COLO668 (cell line): ENCODE measurements around the gene ARID3B.

Experiments
- DNase-seq: peaks from one replicate; lab custom pipeline; 2025; ENCODE audit not compliant: unreplicated experiment; lab: John Stamatoyannopoulos, UW

ARID3B gene

GRCh38 chr15:74603789-74604705 lies 63.0 kb downstream of the ARID3B start:
- DNase-seq = no peak

- DNase-seq = no peak
Observed at GRCh38 chr15:74604983-74605794, 64.2 kb downstream of the ARID3B start.

GRCh38 chr15:74605795-74606150 lies 64.8 kb downstream of the ARID3B start:
- DNase-seq = no peak

GRCh38 chr15:74608786-74609185 lies 67.8 kb downstream of the ARID3B start:
- peak; percentile 48 for DNase-seq

- DNase-seq = peak; percentile 16
Observed at GRCh38 chr15:74609938-74610301, 68.9 kb downstream of the ARID3B start.

- DNase-seq = peak; percentile 7
Observed at GRCh38 chr15:74610302-74610951, 69.4 kb downstream of the ARID3B start.

- DNase-seq = no peak
Observed at GRCh38 chr15:74611341-74611740, 70.3 kb downstream of the ARID3B start.

GRCh38 chr15:74611834-74612233 lies 70.8 kb downstream of the ARID3B start:
- no peak for DNase-seq

GRCh38 chr15:74612677-74613076 lies 71.7 kb downstream of the ARID3B start:
- DNase-seq = no peak

GRCh38 chr15:74613089-74613952 lies 72.3 kb downstream of the ARID3B start:
- peak; percentile 6 for DNase-seq

- no peak for DNase-seq
Observed at GRCh38 chr15:74613953-74614743, 73.1 kb downstream of the ARID3B start.

GRCh38 chr15:74614744-74615507 lies 73.9 kb downstream of the ARID3B start:
- peak; percentile 76 for DNase-seq

GRCh38 chr15:74615508-74616365 lies 74.7 kb downstream of the ARID3B start, which contains the start of gene CLK3:
CLK3 (plus strand) TSS chr15:74615836; CDS start chr15:74619197, 3,361 bp downstream.
- DNase-seq = peak; percentile 98

- DNase-seq = peak; percentile 73
Observed at GRCh38 chr15:74616366-74616939, 75.4 kb downstream of the ARID3B start.

GRCh38 chr15:74616996-74617395 lies 76.0 kb downstream of the ARID3B start:
- no peak for DNase-seq

GRCh38 chr15:74618841-74619596 lies 78.0 kb downstream of the ARID3B start:
- DNase-seq = peak; percentile 40
